Loucy (cell line): ENCODE data around the gene CREBL2.
"Not testable (repeated sequence)": the region's sequence is repeated elsewhere in the genome, so short reads cannot be mapped to it uniquely, and the experiment has no call there.

Experiments used
- H2AFZ ChIP-seq: fragments of 200-600 bp; sonication (generic); 2 replicates; pipeline ENCODE4 v1.6.0; 2016; ENCODE audit warnings: antibody characterized with exemption, mild to moderate bottlenecking, low read length, moderate library complexity
- H3F3A ChIP-seq: fragments of 200-600 bp; 2 replicates; pipeline ENCODE4 v1.6.0; 2016; ENCODE audit warnings: antibody characterized with exemption, low read depth, mild to moderate bottlenecking
- H3K27me3 ChIP-seq: fragments of 200-600 bp; sonication (generic); 2 replicates; pipeline ENCODE4 v1.6.1; 2014; ENCODE audit warnings: low read length, mild to moderate bottlenecking; ENCODE audit not compliant: insufficient read depth, poor library complexity, severe bottlenecking
- H3K36me3 ChIP-seq: fragments of 200-600 bp; sonication (generic); 2 replicates; pipeline ENCODE4 v1.6.1; 2016; ENCODE audit warnings: low read length; ENCODE audit not compliant: insufficient read depth
- H3K4me1 ChIP-seq: fragments of 200-600 bp; sonication (generic); 2 replicates; pipeline ENCODE4 v1.5.1; 2014; ENCODE audit warnings: low read length, mild to moderate bottlenecking; ENCODE audit not compliant: insufficient read depth, poor library complexity, severe bottlenecking
- H3K4me2 ChIP-seq: fragments of 200-600 bp; sonication (generic); 2 replicates; pipeline ENCODE4 v1.6.0; 2014; ENCODE audit warnings: antibody characterized with exemption, low read length, low read depth, mild to moderate bottlenecking; ENCODE audit not compliant: poor library complexity, severe bottlenecking
- H3K4me3 ChIP-seq: fragments of 200-600 bp; sonication (generic); 2 replicates; pipeline ENCODE4 v1.5.1; 2014; ENCODE audit warnings: low read length, mild to moderate bottlenecking, mixed read lengths; ENCODE audit not compliant: poor library complexity, severe bottlenecking
- H3K79me2 ChIP-seq: fragments of 200-600 bp; sonication (generic); 2 replicates; pipeline ENCODE4 v1.6.1; 2014; ENCODE audit warnings: low read length; ENCODE audit not compliant: insufficient read depth
- H3K9ac ChIP-seq: fragments of 200-600 bp; sonication (generic); 2 replicates; pipeline ENCODE4 v1.6.0; 2014; ENCODE audit warnings: mild to moderate bottlenecking, low read depth, low read length, moderate library complexity; ENCODE audit not compliant: poor library complexity, severe bottlenecking
- H3K9me2 ChIP-seq: fragments of 200-600 bp; sonication (generic); replicated peaks from 2 replicates; pipeline ENCODE4 v1.6.1; 2016; ENCODE audit warnings: low read depth, low read length, mixed read lengths
- H3K9me3 ChIP-seq: fragments of 200-600 bp; sonication (generic); 2 replicates; pipeline ENCODE4 v1.6.1; 2014; ENCODE audit warnings: mild to moderate bottlenecking, antibody characterized with exemption, low read length, low read depth; ENCODE audit not compliant: insufficient read depth
- H4K20me1 ChIP-seq: fragments of 200-600 bp; sonication (generic); 2 replicates; pipeline ENCODE4 v1.6.0; 2014; ENCODE audit warnings: antibody characterized with exemption, low read length, mild to moderate bottlenecking; ENCODE audit not compliant: insufficient read depth, poor library complexity, severe bottlenecking
- EZH2phosphoT487 ChIP-seq: fragments of 200-600 bp; IDR thresholded peaks from 2 replicates; pipeline ENCODE4 v1.6.1; 2018; ENCODE audit warnings: antibody characterized with exemption, mild to moderate bottlenecking, moderate library complexity, borderline replicate concordance
- TF ChIP-seq, protein P1 (sequence below): fragments of 200-600 bp; sonication (generic); conservative IDR thresholded peaks from 2 replicates; pipeline ENCODE4 v1.5.1; 2014; ENCODE audit warnings: mild to moderate bottlenecking, antibody characterized with exemption, low read length

Gene CREBL2

DNA sequence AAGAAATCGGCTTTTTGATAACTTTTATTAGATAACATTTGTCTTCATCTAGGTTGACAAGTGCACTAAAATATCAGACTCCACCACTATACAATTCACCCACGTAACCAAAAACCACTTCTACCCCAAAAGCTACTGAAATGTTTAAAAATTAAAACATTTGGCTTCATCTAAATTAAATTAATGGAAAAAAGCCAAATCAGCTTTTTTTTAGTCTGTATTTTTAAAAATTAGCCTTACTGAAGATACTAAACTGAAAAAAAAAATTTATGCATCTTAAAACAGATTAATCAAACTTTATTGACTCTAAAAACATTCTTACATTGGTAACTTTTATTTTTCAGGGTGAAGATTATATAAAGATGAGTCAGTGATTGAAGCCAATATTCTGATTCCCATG, 30.0 kb downstream of the CREBL2 start:
- no peaks in the 10 kb centered on the region for H3K9me2 ChIP-seq
- no peak for TF ChIP-seq EZH2phosphoT487
- TF ChIP-seq, protein P1, sequence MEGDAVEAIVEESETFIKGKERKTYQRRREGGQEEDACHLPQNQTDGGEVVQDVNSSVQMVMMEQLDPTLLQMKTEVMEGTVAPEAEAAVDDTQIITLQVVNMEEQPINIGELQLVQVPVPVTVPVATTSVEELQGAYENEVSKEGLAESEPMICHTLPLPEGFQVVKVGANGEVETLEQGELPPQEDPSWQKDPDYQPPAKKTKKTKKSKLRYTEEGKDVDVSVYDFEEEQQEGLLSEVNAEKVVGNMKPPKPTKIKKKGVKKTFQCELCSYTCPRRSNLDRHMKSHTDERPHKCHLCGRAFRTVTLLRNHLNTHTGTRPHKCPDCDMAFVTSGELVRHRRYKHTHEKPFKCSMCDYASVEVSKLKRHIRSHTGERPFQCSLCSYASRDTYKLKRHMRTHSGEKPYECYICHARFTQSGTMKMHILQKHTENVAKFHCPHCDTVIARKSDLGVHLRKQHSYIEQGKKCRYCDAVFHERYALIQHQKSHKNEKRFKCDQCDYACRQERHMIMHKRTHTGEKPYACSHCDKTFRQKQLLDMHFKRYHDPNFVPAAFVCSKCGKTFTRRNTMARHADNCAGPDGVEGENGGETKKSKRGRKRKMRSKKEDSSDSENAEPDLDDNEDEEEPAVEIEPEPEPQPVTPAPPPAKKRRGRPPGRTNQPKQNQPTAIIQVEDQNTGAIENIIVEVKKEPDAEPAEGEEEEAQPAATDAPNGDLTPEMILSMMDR: no peak
- no peaks in the 10 kb centered on the region for H3K79me2 ChIP-seq

GRCh38 chr12:12642916-12643315, 31.2 kb downstream of the CREBL2 start:
- no peaks in the 10 kb centered on the region for H3F3A ChIP-seq
- no peak for TF ChIP-seq EZH2phosphoT487
- TF ChIP-seq, protein P1: no peak

More for the DNA sequence above, 30.0 kb downstream of the CREBL2 start:
- Histone ChIP-seq H3K36me3 (no peaks in the 10 kb centered on the region), H3K9ac (no peak overlapping the region), H3K4me3 (no peak overlapping the region), H3K4me2 (no peak overlapping the region), H3K27me3 (no peaks in the 10 kb centered on the region), H3K9me3 (no peaks in the 10 kb centered on the region), H4K20me1 (no peaks in the 10 kb centered on the region), H3F3A (no peaks in the 10 kb centered on the region), H3K4me1 (no peaks in the 10 kb centered on the region), H2AFZ (no peak overlapping the region)

DNA sequence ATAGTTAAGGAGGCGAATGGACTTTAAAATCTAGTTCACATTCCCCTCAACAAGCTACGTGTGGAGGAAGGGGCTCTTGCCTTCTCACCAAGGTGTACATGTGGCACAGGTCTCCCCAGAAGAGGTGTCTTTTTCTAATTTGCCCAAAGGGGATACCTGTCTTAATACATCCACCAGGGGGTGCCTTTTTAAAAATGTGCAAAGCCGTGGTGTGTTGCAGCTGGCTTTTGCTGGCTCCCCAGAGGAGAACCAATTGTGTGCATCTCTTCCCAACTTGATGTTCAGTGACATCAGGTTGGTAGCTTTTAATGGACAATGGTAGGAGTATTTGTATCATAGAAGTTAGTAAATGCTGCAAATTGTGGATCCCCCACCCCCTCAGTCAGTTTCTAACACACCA, 33.8 kb downstream of the CREBL2 start:
- Histone ChIP-seq H3K4me3 (no peak overlapping the region), H3K9me3 (peaks cover 5% of the 10 kb centered on the region; the same call in 1 of the 2 replicates), H3K9me2 (no peaks in the 10 kb centered on the region), H3K4me1 (no peaks in the 10 kb centered on the region), H3K36me3 (no peaks in the 10 kb centered on the region), H4K20me1 (no peaks in the 10 kb centered on the region), H3K27me3 (no peaks in the 10 kb centered on the region), H2AFZ (no peak overlapping the region), H3K4me2 (no peak overlapping the region), H3K79me2 (no peaks in the 10 kb centered on the region), H3F3A (no peaks in the 10 kb centered on the region), H3K9ac (no peak overlapping the region)
- no peak for TF ChIP-seq EZH2phosphoT487
- TF ChIP-seq, protein P1: peak; percentile 57

More at GRCh38 chr12:12642916-12643315, 31.2 kb downstream of the CREBL2 start:
- no peak overlapping the region for H2AFZ ChIP-seq
- H3K36me3 ChIP-seq: no peaks in the 10 kb centered on the region
- H3K9me2 ChIP-seq: no peaks in the 10 kb centered on the region
- no peaks in the 10 kb centered on the region for H3K79me2 ChIP-seq
- H4K20me1 ChIP-seq: no peaks in the 10 kb centered on the region
- no peak overlapping the region for H3K4me2 ChIP-seq
- no peak overlapping the region for H3K4me3 ChIP-seq
- no peaks in the 10 kb centered on the region for H3K27me3 ChIP-seq
- H3K4me1 ChIP-seq: no peaks in the 10 kb centered on the region
- no peak overlapping the region for H3K9ac ChIP-seq
- H3K9me3 ChIP-seq: no peaks in the 10 kb centered on the region

DNA sequence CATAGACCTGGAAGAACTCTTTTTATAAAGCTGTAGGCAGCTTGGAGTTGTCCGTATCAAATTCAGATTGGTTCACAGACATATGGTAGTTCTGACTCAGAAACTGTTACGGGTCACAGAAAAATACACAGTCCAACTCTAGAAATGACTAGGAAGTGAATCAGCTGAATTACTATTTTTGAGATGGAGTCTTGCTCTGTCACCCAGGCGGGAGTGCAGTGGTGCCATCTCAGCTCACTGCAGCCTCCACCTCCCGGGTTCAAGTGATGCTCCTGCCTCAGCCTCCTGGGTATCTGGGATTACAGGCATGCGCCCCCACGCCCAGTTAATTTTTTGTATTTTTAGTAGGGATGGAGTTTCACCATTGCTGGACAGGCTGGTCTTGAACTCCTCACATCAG, 34.3 kb downstream of the CREBL2 start:
- not testable (repeated sequence) for H3K4me1 ChIP-seq, H4K20me1 ChIP-seq, H3K36me3 ChIP-seq, H3K9me3 ChIP-seq, H3K27me3 ChIP-seq, H2AFZ ChIP-seq, H3K4me3 ChIP-seq, H3K4me2 ChIP-seq, H3K79me2 ChIP-seq, H3K9ac ChIP-seq, H3K9me2 ChIP-seq, H3F3A ChIP-seq
